Subcutaneous adipose tissue (tissue), 4 donors: ENCODE results near the gene RETREG1. TPM values are rescaled to one million over a fixed set of nuclear protein-coding genes. Genes with fewer than 3 reads are reported as not detected.

Source experiments
- total RNA-seq, 4 donors: library from RNA; depleted of rRNA; stranded (reverse); fragments of >200 nt; gene quantifications; one replicate each; pipeline ENCODE4 v1.1.0, GENCODE V29; 2016
- TF ChIP-seq, protein P1 (sequence below): fragments of 450-650 bp; IDR thresholded peaks from one replicate; pipeline ENCODE4 v1.5.1; 2016; ENCODE audit warnings: low read depth, mild to moderate bottlenecking, control low read depth, antibody characterized with exemption, moderate library complexity

Gene RETREG1
- total RNA-seq, 4 donors from 2014 or later: 71.0 to 131 (median 91.7) TPM

DNA sequence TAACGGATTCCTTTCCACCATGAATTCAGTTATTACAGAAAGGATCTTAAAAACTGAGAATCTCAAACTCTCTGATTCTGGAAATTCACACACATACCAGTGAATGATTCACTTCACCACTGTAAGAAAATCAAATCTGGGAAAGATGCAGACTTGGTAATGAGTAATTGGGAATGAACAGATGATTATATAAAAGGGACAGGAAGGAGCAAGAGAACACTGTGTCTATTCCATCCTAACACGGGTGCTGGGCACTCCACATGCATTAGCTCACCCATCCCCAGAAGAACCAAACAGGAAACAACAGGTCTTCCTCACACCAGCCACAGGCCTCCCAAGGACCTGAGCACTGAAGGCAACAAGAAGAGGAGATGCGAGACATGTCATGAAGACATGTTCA, 76.4 kb downstream of the RETREG1 start:
- TF ChIP-seq, protein P1, sequence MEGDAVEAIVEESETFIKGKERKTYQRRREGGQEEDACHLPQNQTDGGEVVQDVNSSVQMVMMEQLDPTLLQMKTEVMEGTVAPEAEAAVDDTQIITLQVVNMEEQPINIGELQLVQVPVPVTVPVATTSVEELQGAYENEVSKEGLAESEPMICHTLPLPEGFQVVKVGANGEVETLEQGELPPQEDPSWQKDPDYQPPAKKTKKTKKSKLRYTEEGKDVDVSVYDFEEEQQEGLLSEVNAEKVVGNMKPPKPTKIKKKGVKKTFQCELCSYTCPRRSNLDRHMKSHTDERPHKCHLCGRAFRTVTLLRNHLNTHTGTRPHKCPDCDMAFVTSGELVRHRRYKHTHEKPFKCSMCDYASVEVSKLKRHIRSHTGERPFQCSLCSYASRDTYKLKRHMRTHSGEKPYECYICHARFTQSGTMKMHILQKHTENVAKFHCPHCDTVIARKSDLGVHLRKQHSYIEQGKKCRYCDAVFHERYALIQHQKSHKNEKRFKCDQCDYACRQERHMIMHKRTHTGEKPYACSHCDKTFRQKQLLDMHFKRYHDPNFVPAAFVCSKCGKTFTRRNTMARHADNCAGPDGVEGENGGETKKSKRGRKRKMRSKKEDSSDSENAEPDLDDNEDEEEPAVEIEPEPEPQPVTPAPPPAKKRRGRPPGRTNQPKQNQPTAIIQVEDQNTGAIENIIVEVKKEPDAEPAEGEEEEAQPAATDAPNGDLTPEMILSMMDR: no peak

DNA sequence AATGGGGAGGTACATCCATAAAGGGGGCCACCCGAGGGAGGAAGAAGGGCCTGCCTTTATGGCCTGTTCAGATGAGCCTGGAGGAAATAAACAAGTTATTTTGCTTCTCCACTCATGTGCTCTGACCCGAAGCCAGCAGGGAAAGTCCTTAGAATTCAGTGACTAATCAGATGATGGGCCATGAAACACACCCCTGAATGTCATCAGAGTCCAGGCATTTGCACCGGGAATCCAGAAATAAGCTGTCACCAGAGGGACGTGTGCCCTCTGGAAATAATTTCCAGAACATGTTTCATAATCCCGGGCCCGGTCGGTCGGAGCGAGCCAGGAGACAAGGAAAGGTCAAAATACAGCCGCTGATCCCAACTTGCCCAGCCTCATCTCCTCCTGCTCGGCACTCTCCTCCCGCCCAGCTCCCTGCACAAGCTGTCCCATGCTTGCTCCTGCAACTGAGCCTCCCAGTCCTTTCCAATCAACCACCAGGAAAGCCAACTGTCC, 77.6 kb downstream of the RETREG1 start:
- TF ChIP-seq, protein P1: no peak

DNA sequence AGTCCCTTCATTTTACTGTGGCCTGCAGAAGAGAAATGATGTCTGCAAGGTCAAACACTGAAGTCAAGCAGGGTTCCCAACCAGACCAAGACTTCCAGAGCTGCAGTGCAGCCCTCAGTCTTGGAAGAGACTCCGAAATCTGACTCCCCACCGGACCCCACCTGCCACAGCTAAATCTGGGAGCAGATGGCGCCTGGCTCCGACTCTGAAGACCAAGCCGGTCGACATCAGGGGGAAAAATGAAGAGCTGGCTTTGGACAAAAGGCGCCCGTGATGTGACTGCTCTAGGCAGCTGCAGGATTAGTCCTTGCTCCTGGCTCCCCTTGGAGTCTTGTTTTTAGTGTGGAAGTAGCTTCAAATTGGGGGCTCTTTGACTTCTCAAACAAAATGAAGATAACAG, 78.8 kb downstream of the RETREG1 start:
- TF ChIP-seq, protein P1: no peak

DNA sequence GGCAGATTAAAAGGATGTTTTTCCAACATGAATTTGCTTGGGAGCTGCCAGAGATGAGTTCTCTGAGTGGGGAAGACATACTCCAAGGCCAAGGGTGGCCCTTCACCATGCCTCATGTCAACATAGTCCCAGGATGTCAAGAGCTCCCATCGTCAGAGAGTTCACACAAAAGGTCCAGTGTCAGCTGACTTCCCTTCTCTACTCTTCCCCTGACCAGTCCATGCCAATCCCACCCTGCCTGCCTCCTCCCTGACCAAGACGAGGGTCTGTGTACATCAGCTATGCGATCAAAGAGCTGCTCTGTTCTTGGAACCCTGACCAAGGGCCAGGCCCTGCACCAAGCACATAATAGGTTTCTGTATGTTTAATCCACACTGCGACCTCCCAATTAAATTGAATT, 80.0 kb downstream of the RETREG1 start:
- TF ChIP-seq, protein P1: no peak

DNA sequence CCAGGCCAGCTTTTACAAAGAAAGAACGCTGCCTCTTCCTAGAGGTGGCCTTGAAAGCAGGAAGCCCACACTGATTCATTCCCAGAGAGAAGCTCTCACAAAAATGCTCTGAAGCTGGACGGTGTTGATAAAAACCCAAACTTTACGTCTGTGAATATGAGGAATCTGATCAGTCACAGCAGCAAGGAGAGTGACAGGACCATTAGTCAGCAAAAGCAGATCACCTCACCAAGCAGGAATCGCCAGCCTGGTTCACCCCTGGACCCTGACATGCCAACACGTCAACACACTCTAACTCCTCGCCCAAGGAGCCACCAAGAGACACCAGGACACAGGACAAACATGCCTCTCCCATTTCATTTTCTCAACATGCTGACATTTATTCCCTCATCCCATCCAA, 80.6 kb downstream of the RETREG1 start:
- TF ChIP-seq, protein P1: no peak

DNA sequence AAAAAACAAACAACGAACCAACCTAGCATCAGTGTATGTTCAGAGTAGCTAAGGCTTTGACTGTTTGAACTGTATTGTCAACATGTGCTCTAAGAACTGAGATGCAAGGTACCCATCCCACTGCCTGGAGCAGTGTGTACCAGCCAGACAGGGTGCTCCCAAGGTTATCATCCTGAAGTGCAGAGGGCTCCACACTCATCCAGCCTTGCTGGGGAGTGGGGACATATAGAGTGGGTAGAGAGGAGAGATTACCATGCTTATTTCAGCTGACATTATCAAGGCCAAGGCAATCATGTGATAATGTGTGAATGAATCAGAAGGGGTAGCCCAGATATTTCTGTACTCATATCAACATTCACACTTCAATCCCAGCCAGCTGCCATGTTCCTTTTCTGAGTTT, 82.5 kb downstream of the RETREG1 start:
- TF ChIP-seq, protein P1: no peak

DNA sequence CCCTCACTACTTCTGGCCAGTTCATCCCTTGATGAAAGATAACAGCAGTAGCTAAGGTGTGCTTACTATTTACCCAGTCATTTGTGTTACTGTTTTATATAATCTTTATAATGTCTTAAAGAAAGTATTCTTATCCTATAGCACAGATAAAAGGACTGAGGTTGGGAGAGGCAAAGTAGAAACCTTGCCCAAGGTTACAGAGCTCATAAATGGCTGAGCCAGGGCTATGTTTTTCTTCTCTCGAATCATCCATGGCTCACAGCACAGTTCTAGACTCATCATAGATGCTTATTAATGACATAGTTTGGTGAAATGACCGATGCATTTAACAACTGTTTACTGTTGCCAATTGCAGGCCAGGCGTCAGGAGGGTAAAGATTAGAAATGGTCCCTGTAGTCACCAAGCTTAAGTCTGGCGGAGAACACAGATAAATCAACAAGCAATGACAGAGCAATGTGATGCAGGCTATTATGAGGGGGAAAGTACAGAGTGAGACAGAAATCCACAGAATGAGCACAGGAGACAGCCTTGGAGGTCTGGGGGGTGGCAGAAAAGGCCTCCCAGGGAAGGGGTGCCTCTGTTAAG, 85.6 kb downstream of the RETREG1 start:
- TF ChIP-seq, protein P1: no peak
